ENCODE measurements around the gene S100A3.

The S100A3 gene

DNA sequence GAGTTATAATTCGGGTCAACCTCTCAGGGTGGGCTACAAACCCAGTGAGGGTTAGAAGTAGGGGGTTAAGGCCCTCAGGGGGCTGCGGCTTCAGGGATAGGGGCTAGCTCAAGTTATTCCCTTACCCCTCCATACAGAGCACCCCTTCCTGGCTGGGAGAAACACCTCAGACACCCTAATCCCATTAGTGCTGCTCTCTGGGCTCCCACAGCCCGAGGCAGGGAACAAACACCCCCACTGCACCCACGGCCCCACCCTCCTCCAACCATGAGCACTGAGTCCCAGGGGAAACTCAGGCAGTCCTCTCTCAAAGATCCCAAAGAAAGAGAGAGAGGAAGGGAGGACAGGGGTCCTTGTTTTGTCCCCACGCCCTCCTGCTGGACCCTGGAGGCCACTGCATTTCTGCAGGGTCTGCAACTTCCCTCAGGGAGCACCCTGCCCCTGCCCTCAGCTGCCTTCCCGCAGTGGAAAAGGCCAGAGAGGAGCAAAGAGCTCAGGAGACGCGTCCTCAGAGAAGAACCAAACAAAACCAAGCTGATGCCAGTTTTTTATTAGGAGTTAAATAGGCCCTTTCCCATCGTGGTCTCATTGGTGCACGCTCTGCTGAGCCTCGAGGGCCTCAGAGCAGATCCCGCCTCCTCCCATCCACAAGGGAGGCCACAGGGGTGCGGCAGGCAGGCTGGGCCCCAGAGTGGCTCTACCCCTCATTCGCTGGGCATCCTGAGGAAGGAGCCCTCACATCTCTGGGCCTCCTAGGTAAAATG is 2.1 kb downstream of the S100A3 start:
- TF ChIP-seq CEBPB (IDR thresholded peaks at IDR 0.05) (no peak), MAX (IDR thresholded peaks at IDR 0.05) (peak; percentile 69)

- no peak for TF ChIP-seq RAD21 (IDR thresholded peaks at IDR 0.05; ENCODE audit: low read depth)
- TF ChIP-seq MAX (IDR thresholded peaks at IDR 0.05): no peak
- TF ChIP-seq YY1 (IDR thresholded peaks at IDR 0.05; ENCODE audit: low read depth): no peak
- TF ChIP-seq TEAD4 (IDR thresholded peaks at IDR 0.05): no peak
- no peak for TF ChIP-seq TCF12 (IDR thresholded peaks at IDR 0.05; ENCODE audit: low read depth)
- TF ChIP-seq FOXM1 (IDR thresholded peaks at IDR 0.05; ENCODE audit: borderline replicate concordance, low read depth): no peak
- no peak for TF ChIP-seq CREB1 (IDR thresholded peaks at IDR 0.05; ENCODE audit: low read depth)
- no peak for TF ChIP-seq EGR1 (IDR thresholded peaks at IDR 0.05)
- no peak for TF ChIP-seq REST (IDR thresholded peaks at IDR 0.05; ENCODE audit: low read depth)
- TF ChIP-seq EP300 (IDR thresholded peaks at IDR 0.05; ENCODE audit: borderline replicate concordance): no peak
- no peak for TF ChIP-seq NFIC (IDR thresholded peaks at IDR 0.05)
- TF ChIP-seq ZBTB7A (IDR thresholded peaks at IDR 0.05; ENCODE audit: low read depth): no peak
- TF ChIP-seq CEBPB (IDR thresholded peaks at IDR 0.05): no peak
- TF ChIP-seq, protein P1, sequence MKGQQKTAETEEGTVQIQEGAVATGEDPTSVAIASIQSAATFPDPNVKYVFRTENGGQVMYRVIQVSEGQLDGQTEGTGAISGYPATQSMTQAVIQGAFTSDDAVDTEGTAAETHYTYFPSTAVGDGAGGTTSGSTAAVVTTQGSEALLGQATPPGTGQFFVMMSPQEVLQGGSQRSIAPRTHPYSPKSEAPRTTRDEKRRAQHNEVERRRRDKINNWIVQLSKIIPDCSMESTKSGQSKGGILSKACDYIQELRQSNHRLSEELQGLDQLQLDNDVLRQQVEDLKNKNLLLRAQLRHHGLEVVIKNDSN (IDR thresholded peaks at IDR 0.05): no peak
These were observed 2.7 kb downstream of the S100A3 start for GRCh38 chr1:153546371-153546770.

DNA sequence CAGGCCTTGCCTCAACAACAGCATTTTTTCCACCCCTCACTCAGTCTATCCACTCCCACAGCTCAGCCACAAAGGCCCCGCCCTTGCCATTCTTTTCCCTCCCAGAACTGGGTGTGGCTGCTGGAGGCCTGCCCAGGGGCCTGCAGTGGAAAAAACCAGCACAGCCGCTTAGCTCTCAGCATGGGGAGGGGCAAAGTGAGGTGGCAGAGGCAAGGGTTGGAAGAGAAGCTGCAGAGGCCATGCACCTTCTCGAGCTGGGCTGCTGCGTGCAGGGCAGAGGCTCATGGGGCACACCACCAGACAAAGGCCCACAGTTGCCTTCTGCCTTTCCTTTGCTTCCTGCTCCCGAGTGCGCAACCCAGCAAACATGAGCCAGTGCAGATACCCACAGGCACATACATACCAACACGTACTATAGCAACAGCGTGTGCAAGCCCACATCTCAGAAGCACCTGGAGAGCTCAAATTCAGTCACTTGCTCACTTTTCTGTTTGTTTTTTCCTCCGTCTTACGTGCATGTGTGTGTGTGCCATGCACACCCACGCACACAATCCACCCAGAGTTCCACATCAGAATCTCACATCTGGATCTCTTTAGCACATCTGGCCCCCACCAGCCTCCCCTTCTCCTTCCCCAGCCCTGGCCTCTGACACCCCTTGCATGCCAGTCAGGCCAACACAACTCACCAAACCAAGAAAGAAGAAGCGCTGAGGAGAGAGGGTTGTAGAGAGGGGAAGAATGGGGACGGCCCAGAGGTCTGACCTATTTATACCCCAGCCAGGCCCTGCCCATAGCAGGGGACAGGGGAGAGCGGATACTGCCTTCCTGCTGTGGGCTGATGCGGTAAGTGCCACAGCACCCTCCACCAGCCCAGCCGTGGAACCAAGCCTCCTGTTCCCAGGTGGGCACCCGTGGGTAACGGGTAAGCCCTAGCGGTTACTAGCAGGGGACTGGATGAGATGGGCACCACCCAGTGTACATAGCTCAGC is 3.7 kb downstream of the S100A3 start, which contains the start of gene S100A4:
Gene S100A4 (minus strand): TSS at position 740 of the 989 bp plus-strand sequence. CDS start 1,012 bp downstream, outside the sequence.
- TF ChIP-seq TCF12 (IDR thresholded peaks at IDR 0.05; ENCODE audit: low read depth) (no peak; the same call in 1 of the 2 replicates), YY1 (IDR thresholded peaks at IDR 0.05; ENCODE audit: low read depth) (peak; percentile 18; the same call in 1 of the 2 replicates), FOXM1 (IDR thresholded peaks at IDR 0.05; ENCODE audit: borderline replicate concordance, low read depth) (peak; percentile 35; the same call in 1 of the 2 replicates), EP300 (IDR thresholded peaks at IDR 0.05; ENCODE audit: borderline replicate concordance) (peak; percentile 75; the same call in 1 of the 2 replicates), EGR1 (IDR thresholded peaks at IDR 0.05) (0 out of 2 replicates have a peak, but pooled peaks have one; percentile 44), TAF1 (IDR thresholded peaks at IDR 0.05; ENCODE audit: low read depth) (peak; percentile 60; the same call in 1 of the 2 replicates), MAX (IDR thresholded peaks at IDR 0.05) (peak; percentile 76), NFIC (IDR thresholded peaks at IDR 0.05) (peak; percentile 81), CEBPB (IDR thresholded peaks at IDR 0.05) (no peak), CREB1 (IDR thresholded peaks at IDR 0.05; ENCODE audit: low read depth) (no peak)

- no peak for TF ChIP-seq CREB1 (IDR thresholded peaks at IDR 0.05; ENCODE audit: low read depth)
- no peak for TF ChIP-seq EGR1 (IDR thresholded peaks at IDR 0.05)
- TF ChIP-seq ZBTB7A (IDR thresholded peaks at IDR 0.05; ENCODE audit: low read depth): no peak
- TF ChIP-seq CEBPB (IDR thresholded peaks at IDR 0.05): no peak
- no peak for TF ChIP-seq NFIC (IDR thresholded peaks at IDR 0.05)
- TF ChIP-seq TAF1 (IDR thresholded peaks at IDR 0.05; ENCODE audit: low read depth): no peak
- TF ChIP-seq MAX (IDR thresholded peaks at IDR 0.05): no peak
- TF ChIP-seq, protein P1 (IDR thresholded peaks at IDR 0.05): no peak
- no peak for TF ChIP-seq TCF12 (IDR thresholded peaks at IDR 0.05; ENCODE audit: low read depth)
- no peak for TF ChIP-seq EP300 (IDR thresholded peaks at IDR 0.05; ENCODE audit: borderline replicate concordance)
- no peak for TF ChIP-seq REST (IDR thresholded peaks at IDR 0.05; ENCODE audit: low read depth)
- TF ChIP-seq YY1 (IDR thresholded peaks at IDR 0.05; ENCODE audit: low read depth): no peak
- no peak for TF ChIP-seq RAD21 (IDR thresholded peaks at IDR 0.05; ENCODE audit: low read depth)
- no peak for TF ChIP-seq FOXM1 (IDR thresholded peaks at IDR 0.05; ENCODE audit: borderline replicate concordance, low read depth)
- TF ChIP-seq TEAD4 (IDR thresholded peaks at IDR 0.05): no peak
These were observed 4.5 kb downstream of the S100A3 start for GRCh38 chr1:153544453-153545066.
